ENCODE results near the gene ABCC4. TPM values are rescaled to one million over a fixed set of nuclear protein-coding genes. Genes with fewer than 3 reads are reported as not detected.

ABCC4 gene
- total and polyA plus RNA-seq, 4 donors = 0.74 to 22.5 (median 2.0) TPM

GRCh38 chr13:95106562-95106961 lies 194.7 kb downstream of the ABCC4 start:
- no peak overlapping the region for H3K9ac ChIP-seq (ENCODE audit: low read depth in 1 of 2, low read length in 2 of 2)
- no peak overlapping the region for H3K27ac ChIP-seq (ENCODE audit: low read depth in 1 of 2, low read length in 2 of 2)
- no peak overlapping the region for H3K4me3 ChIP-seq (ENCODE audit: low read depth in 1 of 3, low read length in 3 of 3)
- TF ChIP-seq, protein P1, sequence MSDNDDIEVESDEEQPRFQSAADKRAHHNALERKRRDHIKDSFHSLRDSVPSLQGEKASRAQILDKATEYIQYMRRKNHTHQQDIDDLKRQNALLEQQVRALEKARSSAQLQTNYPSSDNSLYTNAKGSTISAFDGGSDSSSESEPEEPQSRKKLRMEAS (IDR thresholded peaks at IDR 0.05) = no peak
- no peak for TF ChIP-seq FOXA2 (IDR thresholded peaks at IDR 0.05)
- H3K27me3 ChIP-seq (ENCODE audit: control insufficient read depth in 4 of 4, insufficient read depth in 4 of 4, low read length in 3 of 4) = no peaks in the 10 kb centered on the region
- H3K4me1 ChIP-seq (ENCODE audit: control insufficient read depth in 4 of 4, insufficient read depth in 4 of 4, low read length in 3 of 4) = no peaks in the 10 kb centered on the region
- no peak for DNase-seq (ENCODE audit: low spot score)
- H3K36me3 ChIP-seq (ENCODE audit: control insufficient read depth in 4 of 4, insufficient read depth in 3 of 4, low read depth in 1 of 4, low read length in 3 of 4) = no peaks in the 10 kb centered on the region
- 75% methylated on average over 1 of the region's 1 CpG for WGBS
- no peaks in the 10 kb centered on the region for H3K9me3 ChIP-seq (ENCODE audit: control insufficient read depth in 4 of 4, low read length in 3 of 4)

- DNase-seq (ENCODE audit: low spot score) = no peak
- Histone ChIP-seq H3K4me1 (ENCODE audit: control insufficient read depth in 4 of 4, insufficient read depth in 4 of 4, low read length in 3 of 4) (no peaks in the 10 kb centered on the region), H3K27ac (ENCODE audit: low read depth in 1 of 2, low read length in 2 of 2) (no peak overlapping the region), H3K27me3 (ENCODE audit: control insufficient read depth in 4 of 4, insufficient read depth in 4 of 4, low read length in 3 of 4) (no peaks in the 10 kb centered on the region), H3K36me3 (ENCODE audit: control insufficient read depth in 4 of 4, insufficient read depth in 3 of 4, low read depth in 1 of 4, low read length in 3 of 4) (no peaks in the 10 kb centered on the region), H3K9ac (ENCODE audit: low read depth in 1 of 2, low read length in 2 of 2) (no peak overlapping the region), H3K4me3 (ENCODE audit: low read depth in 1 of 3, low read length in 3 of 3) (no peak overlapping the region), H3K9me3 (ENCODE audit: control insufficient read depth in 4 of 4, low read length in 3 of 4) (no peaks in the 10 kb centered on the region)
- TF ChIP-seq FOXA1 (IDR thresholded peaks at IDR 0.05) (no peak), RAD21 (IDR thresholded peaks at IDR 0.05) (no peak), YY1 (IDR thresholded peaks at IDR 0.05) (no peak), NR2F2 (IDR thresholded peaks at IDR 0.05) (no peak)
- TF ChIP-seq, protein P2, sequence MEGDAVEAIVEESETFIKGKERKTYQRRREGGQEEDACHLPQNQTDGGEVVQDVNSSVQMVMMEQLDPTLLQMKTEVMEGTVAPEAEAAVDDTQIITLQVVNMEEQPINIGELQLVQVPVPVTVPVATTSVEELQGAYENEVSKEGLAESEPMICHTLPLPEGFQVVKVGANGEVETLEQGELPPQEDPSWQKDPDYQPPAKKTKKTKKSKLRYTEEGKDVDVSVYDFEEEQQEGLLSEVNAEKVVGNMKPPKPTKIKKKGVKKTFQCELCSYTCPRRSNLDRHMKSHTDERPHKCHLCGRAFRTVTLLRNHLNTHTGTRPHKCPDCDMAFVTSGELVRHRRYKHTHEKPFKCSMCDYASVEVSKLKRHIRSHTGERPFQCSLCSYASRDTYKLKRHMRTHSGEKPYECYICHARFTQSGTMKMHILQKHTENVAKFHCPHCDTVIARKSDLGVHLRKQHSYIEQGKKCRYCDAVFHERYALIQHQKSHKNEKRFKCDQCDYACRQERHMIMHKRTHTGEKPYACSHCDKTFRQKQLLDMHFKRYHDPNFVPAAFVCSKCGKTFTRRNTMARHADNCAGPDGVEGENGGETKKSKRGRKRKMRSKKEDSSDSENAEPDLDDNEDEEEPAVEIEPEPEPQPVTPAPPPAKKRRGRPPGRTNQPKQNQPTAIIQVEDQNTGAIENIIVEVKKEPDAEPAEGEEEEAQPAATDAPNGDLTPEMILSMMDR (IDR thresholded peaks at IDR 0.05; ENCODE audit: low read depth, low read length, missing input control) = no peak
- WGBS = 91% methylated on average over 7 of the region's 7 CpGs
Measured at GRCh38 chr13:95100525-95101433, 200.5 kb downstream of the ABCC4 start.

DNA sequence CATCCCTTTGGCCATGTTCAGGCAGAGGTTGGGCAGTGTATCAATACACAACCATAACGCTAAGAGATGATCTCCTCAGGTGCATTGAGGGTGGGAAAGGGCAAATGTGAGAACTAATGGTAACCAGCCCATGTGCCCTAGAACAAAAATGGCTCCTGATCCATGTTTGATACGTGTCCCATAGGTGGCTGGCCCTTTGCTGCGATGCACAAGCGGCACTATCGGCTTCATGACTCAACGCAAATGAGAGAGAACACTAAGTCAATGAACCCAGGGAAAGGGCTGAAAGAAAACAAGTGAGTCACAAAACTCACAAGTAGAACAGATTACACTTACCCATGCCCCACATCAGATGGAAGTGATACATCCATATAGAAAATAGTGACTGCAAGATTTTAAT lies 201.7 kb downstream of the ABCC4 start:
- H3K9me3 ChIP-seq (ENCODE audit: control insufficient read depth in 4 of 4, low read length in 3 of 4) = no peaks in the 10 kb centered on the region
- no peak overlapping the region for H3K9ac ChIP-seq (ENCODE audit: low read depth in 1 of 2, low read length in 2 of 2)
- no peaks in the 10 kb centered on the region for H3K36me3 ChIP-seq (ENCODE audit: control insufficient read depth in 4 of 4, insufficient read depth in 3 of 4, low read depth in 1 of 4, low read length in 3 of 4)
- no peak overlapping the region for H3K4me3 ChIP-seq (ENCODE audit: low read depth in 1 of 3, low read length in 3 of 3)
- H3K4me1 ChIP-seq (ENCODE audit: control insufficient read depth in 4 of 4, insufficient read depth in 4 of 4, low read length in 3 of 4) = no peaks in the 10 kb centered on the region
- H3K27ac ChIP-seq (ENCODE audit: low read depth in 1 of 2, low read length in 2 of 2) = no peak overlapping the region
- DNase-seq (ENCODE audit: low spot score) = no peak
- 97% methylated on average over 6 of the region's 6 CpGs for WGBS
- TF ChIP-seq RAD21 (IDR thresholded peaks at IDR 0.05) = no peak
- no peak for TF ChIP-seq FOXA1 (IDR thresholded peaks at IDR 0.05)
- no peak for TF ChIP-seq EGR1 (IDR thresholded peaks at IDR 0.05; ENCODE audit: low read depth in 2 of 2)
- TF ChIP-seq, protein P2 (IDR thresholded peaks at IDR 0.05; ENCODE audit: low read depth, low read length, missing input control) = no peak
- TF ChIP-seq HNF4G (IDR thresholded peaks at IDR 0.05) = no peak
- H3K27me3 ChIP-seq (ENCODE audit: control insufficient read depth in 4 of 4, insufficient read depth in 4 of 4, low read length in 3 of 4) = no peaks in the 10 kb centered on the region
